ENCODE data around the gene FAM193A.

The FAM193A gene

GRCh38 chr4:2647403-2648158 is 111.1 kb downstream of the FAM193A start:
- TF ChIP-seq CEBPB (IDR thresholded peaks at IDR 0.05) (no peak), EP300 (IDR thresholded peaks at IDR 0.05; ENCODE audit: borderline replicate concordance) (no peak), ZBTB7A (IDR thresholded peaks at IDR 0.05; ENCODE audit: low read depth) (no peak), MAX (IDR thresholded peaks at IDR 0.05) (no peak), CREB1 (IDR thresholded peaks at IDR 0.05; ENCODE audit: low read depth) (no peak), TEAD4 (IDR thresholded peaks at IDR 0.05) (no peak), EGR1 (IDR thresholded peaks at IDR 0.05) (no peak), FOXM1 (IDR thresholded peaks at IDR 0.05; ENCODE audit: borderline replicate concordance, low read depth) (no peak), YY1 (IDR thresholded peaks at IDR 0.05; ENCODE audit: low read depth) (no peak), TAF1 (IDR thresholded peaks at IDR 0.05; ENCODE audit: low read depth) (no peak), TCF12 (IDR thresholded peaks at IDR 0.05; ENCODE audit: low read depth) (no peak), NFIC (IDR thresholded peaks at IDR 0.05) (no peak)
- TF ChIP-seq, protein P1, sequence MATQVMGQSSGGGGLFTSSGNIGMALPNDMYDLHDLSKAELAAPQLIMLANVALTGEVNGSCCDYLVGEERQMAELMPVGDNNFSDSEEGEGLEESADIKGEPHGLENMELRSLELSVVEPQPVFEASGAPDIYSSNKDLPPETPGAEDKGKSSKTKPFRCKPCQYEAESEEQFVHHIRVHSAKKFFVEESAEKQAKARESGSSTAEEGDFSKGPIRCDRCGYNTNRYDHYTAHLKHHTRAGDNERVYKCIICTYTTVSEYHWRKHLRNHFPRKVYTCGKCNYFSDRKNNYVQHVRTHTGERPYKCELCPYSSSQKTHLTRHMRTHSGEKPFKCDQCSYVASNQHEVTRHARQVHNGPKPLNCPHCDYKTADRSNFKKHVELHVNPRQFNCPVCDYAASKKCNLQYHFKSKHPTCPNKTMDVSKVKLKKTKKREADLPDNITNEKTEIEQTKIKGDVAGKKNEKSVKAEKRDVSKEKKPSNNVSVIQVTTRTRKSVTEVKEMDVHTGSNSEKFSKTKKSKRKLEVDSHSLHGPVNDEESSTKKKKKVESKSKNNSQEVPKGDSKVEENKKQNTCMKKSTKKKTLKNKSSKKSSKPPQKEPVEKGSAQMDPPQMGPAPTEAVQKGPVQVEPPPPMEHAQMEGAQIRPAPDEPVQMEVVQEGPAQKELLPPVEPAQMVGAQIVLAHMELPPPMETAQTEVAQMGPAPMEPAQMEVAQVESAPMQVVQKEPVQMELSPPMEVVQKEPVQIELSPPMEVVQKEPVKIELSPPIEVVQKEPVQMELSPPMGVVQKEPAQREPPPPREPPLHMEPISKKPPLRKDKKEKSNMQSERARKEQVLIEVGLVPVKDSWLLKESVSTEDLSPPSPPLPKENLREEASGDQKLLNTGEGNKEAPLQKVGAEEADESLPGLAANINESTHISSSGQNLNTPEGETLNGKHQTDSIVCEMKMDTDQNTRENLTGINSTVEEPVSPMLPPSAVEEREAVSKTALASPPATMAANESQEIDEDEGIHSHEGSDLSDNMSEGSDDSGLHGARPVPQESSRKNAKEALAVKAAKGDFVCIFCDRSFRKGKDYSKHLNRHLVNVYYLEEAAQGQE (IDR thresholded peaks at IDR 0.05; ENCODE audit: low read depth) = no peak
- TF ChIP-seq, protein P2, sequence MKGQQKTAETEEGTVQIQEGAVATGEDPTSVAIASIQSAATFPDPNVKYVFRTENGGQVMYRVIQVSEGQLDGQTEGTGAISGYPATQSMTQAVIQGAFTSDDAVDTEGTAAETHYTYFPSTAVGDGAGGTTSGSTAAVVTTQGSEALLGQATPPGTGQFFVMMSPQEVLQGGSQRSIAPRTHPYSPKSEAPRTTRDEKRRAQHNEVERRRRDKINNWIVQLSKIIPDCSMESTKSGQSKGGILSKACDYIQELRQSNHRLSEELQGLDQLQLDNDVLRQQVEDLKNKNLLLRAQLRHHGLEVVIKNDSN (IDR thresholded peaks at IDR 0.05) = no peak

- TF ChIP-seq, protein P1 (IDR thresholded peaks at IDR 0.05; ENCODE audit: low read depth) = no peak
- TF ChIP-seq TEAD4 (IDR thresholded peaks at IDR 0.05) (no peak), TAF1 (IDR thresholded peaks at IDR 0.05; ENCODE audit: low read depth) (no peak), FOXM1 (IDR thresholded peaks at IDR 0.05; ENCODE audit: borderline replicate concordance, low read depth) (no peak), EP300 (IDR thresholded peaks at IDR 0.05; ENCODE audit: borderline replicate concordance) (no peak), MAX (IDR thresholded peaks at IDR 0.05) (no peak), YY1 (IDR thresholded peaks at IDR 0.05; ENCODE audit: low read depth) (no peak), TCF12 (IDR thresholded peaks at IDR 0.05; ENCODE audit: low read depth) (no peak), RAD21 (IDR thresholded peaks at IDR 0.05; ENCODE audit: low read depth) (no peak), ZBTB7A (IDR thresholded peaks at IDR 0.05; ENCODE audit: low read depth) (no peak), EGR1 (IDR thresholded peaks at IDR 0.05) (no peak), NFIC (IDR thresholded peaks at IDR 0.05) (no peak)
- TF ChIP-seq, protein P2 (IDR thresholded peaks at IDR 0.05) = no peak
Observed at GRCh38 chr4:2648159-2648814, 111.8 kb downstream of the FAM193A start.

- TF ChIP-seq, protein P2 (IDR thresholded peaks at IDR 0.05) = no peak
- TF ChIP-seq EP300 (IDR thresholded peaks at IDR 0.05; ENCODE audit: borderline replicate concordance) (no peak), CREB1 (IDR thresholded peaks at IDR 0.05; ENCODE audit: low read depth) (no peak)
Observed at GRCh38 chr4:2649604-2650114, 113.2 kb downstream of the FAM193A start.

- TF ChIP-seq, protein P2 (IDR thresholded peaks at IDR 0.05) = no peak
- no peak for TF ChIP-seq TEAD4 (IDR thresholded peaks at IDR 0.05)
- TF ChIP-seq FOXM1 (IDR thresholded peaks at IDR 0.05; ENCODE audit: borderline replicate concordance, low read depth) = no peak
- no peak for TF ChIP-seq TAF1 (IDR thresholded peaks at IDR 0.05; ENCODE audit: low read depth)
- TF ChIP-seq CEBPB (IDR thresholded peaks at IDR 0.05) = no peak
- no peak for TF ChIP-seq EGR1 (IDR thresholded peaks at IDR 0.05)
- TF ChIP-seq EP300 (IDR thresholded peaks at IDR 0.05; ENCODE audit: borderline replicate concordance) = no peak
- TF ChIP-seq MAX (IDR thresholded peaks at IDR 0.05) = no peak
- TF ChIP-seq CREB1 (IDR thresholded peaks at IDR 0.05; ENCODE audit: low read depth) = no peak
- TF ChIP-seq, protein P1 (IDR thresholded peaks at IDR 0.05; ENCODE audit: low read depth) = no peak
- no peak for TF ChIP-seq YY1 (IDR thresholded peaks at IDR 0.05; ENCODE audit: low read depth)
- no peak for TF ChIP-seq TCF12 (IDR thresholded peaks at IDR 0.05; ENCODE audit: low read depth)
- TF ChIP-seq ZBTB7A (IDR thresholded peaks at IDR 0.05; ENCODE audit: low read depth) = no peak
- TF ChIP-seq NFIC (IDR thresholded peaks at IDR 0.05) = no peak
- TF ChIP-seq RAD21 (IDR thresholded peaks at IDR 0.05; ENCODE audit: low read depth) = no peak
Observed at GRCh38 chr4:2650276-2650675, 113.8 kb downstream of the FAM193A start.

Data from Ishikawa (cell line).